Ishikawa (cell line): ENCODE data around the gene ZC3H12D.
A peak's percentile ranks its signal among the peaks of the same experiment; 100 is the strongest.

Source experiments
- CEBPB ChIP-seq: IDR thresholded peaks from 2 replicates; pipeline ENCODE4 v1.6.1; 2012
- CREB1 ChIP-seq: IDR thresholded peaks from 2 replicates; pipeline ENCODE4 v1.6.1; 2012; ENCODE audit warnings: low read depth
- EGR1 ChIP-seq: IDR thresholded peaks from 2 replicates; pipeline ENCODE4 v1.6.1; 2012
- EP300 ChIP-seq: IDR thresholded peaks from 2 replicates; pipeline ENCODE4 v1.6.1; 2012; ENCODE audit warnings: borderline replicate concordance
- FOXM1 ChIP-seq: IDR thresholded peaks from 2 replicates; pipeline ENCODE4 v1.6.1; 2012; ENCODE audit warnings: low read depth, borderline replicate concordance
- MAX ChIP-seq: IDR thresholded peaks from 2 replicates; pipeline ENCODE4 v1.6.1; 2012
- NFIC ChIP-seq: IDR thresholded peaks from 2 replicates; pipeline ENCODE4 v1.6.1; 2012
- RAD21 ChIP-seq: IDR thresholded peaks from 2 replicates; pipeline ENCODE4 v1.6.1; 2012; ENCODE audit warnings: low read depth
- REST ChIP-seq: IDR thresholded peaks from 2 replicates; pipeline ENCODE4 v1.6.1; 2012; ENCODE audit warnings: low read depth, mild to moderate bottlenecking
- TAF1 ChIP-seq: IDR thresholded peaks from 2 replicates; pipeline ENCODE4 v1.6.1; 2012; ENCODE audit warnings: low read depth, mild to moderate bottlenecking
- TCF12 ChIP-seq: IDR thresholded peaks from 2 replicates; pipeline ENCODE4 v1.6.1; 2012; ENCODE audit warnings: low read depth
- TEAD4 ChIP-seq: IDR thresholded peaks from 2 replicates; pipeline ENCODE4 v1.6.1; 2012
- USF1 ChIP-seq: IDR thresholded peaks from 2 replicates; pipeline ENCODE4 v1.6.1; 2012
- YY1 ChIP-seq: IDR thresholded peaks from 2 replicates; pipeline ENCODE4 v1.6.1; 2012; ENCODE audit warnings: low read depth
- ZBTB7A ChIP-seq: IDR thresholded peaks from 2 replicates; pipeline ENCODE4 v1.6.1; 2012; ENCODE audit warnings: low read depth

Gene ZC3H12D

GRCh38 chr6:149455031-149455732, 29.6 kb downstream of the ZC3H12D start:
- TF ChIP-seq CEBPB: no peak
- TF ChIP-seq USF1: no peak
- no peak for TF ChIP-seq ZBTB7A
- TF ChIP-seq MAX: no peak
- TF ChIP-seq FOXM1: no peak
- TF ChIP-seq TEAD4: no peak
- no peak for TF ChIP-seq TCF12
- TF ChIP-seq REST: no peak
- TF ChIP-seq EGR1: no peak
- no peak for TF ChIP-seq YY1
- no peak for TF ChIP-seq EP300
- TF ChIP-seq RAD21: no peak

DNA sequence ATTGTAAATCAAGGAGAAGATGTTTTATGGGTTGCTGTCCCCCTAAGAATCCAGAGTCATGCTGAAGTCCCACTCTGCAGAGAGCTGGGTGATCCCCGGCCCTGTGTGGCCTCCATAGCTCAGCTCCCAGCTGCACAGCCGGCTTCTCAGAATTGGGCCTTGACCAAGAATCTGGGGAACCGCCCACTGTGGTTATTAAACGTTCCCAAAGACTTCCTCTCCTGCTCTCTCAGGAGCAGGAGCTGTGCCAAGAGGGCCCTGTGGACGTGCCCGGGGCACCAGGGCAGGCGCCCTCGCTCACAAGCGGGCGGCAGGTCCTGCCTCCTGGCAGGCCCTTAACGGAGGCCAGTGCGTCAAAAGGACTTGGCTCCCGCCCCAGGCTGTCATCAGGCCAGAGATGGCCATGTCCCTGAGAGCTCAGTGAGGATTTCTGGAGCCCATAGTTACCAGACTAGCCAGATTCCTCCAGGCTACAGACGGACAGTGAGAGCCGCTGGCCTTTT, 30.4 kb downstream of the ZC3H12D start:
- TF ChIP-seq TCF12 (peak; percentile 90), CREB1 (no peak), TAF1 (no peak), EGR1 (no peak), EP300 (peak; percentile 74; the same call in 1 of the 2 replicates), ZBTB7A (no peak), RAD21 (no peak), USF1 (no peak), YY1 (no peak), REST (no peak), NFIC (peak; percentile 97), MAX (peak; percentile 66), CEBPB (no peak), TEAD4 (peak; percentile 69), FOXM1 (no peak)

DNA sequence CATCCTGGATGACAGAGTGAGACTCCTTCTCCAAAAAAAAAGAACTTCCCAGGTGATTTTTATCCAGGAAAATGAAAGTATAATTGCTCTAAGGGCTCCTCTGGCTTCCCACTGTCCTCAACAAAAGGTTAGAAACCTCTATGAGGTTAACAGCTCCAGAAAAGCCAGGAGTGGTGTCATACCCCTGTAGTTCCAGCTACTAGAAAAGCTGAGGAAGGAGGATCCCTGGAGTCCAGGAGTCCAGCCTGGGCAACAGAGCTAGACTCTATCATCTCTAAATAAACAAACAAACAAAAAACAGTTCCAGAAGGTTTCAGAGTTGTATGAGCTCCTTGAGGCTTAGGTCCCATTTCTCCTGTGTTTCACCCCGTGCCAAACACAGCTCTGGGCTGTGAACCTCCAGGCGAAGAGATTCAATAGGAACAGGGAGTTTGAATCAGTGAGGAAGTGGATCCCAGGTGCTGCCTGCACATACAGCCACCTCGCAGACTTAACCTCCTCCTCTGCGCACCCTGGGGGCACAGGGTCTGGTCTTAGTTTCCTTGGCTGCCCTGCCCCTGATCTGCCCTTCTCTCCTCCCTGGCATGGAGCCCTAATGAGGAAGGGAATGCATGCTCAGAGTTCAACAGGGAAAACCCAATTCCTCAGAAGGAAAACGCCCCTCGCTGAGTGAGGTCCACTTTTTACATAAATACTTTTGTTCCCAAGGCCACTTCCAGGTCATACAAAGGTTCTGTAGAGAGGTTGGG, 31.0 kb downstream of the ZC3H12D start:
- no peak for TF ChIP-seq CEBPB
- TF ChIP-seq REST: no peak
- no peak for TF ChIP-seq EP300
- no peak for TF ChIP-seq NFIC
- TF ChIP-seq YY1: no peak
- TF ChIP-seq TEAD4: no peak
- TF ChIP-seq CREB1: no peak
- no peak for TF ChIP-seq RAD21
- TF ChIP-seq MAX: no peak
- TF ChIP-seq FOXM1: no peak
- no peak for TF ChIP-seq TAF1
- TF ChIP-seq EGR1: no peak
